ENCODE results near the gene MRGPRG. TPM values are rescaled to one million over a fixed set of nuclear protein-coding genes. Genes with fewer than 3 reads are reported as not detected.

The MRGPRG gene
- polyA plus RNA-seq, 1 donor (not counting 4 experiments of a cell fraction or from before 2014, with no cell fraction given): not detected

- Histone ChIP-seq H2AFZ (ENCODE audit: control insufficient read depth, low read length) (no peak overlapping the region), H3K27me3 (ENCODE audit: control insufficient read depth, extremely low read depth, insufficient read depth, low read length) (peaks cover 53% of the 10 kb centered on the region), H3K79me2 (ENCODE audit: control insufficient read depth, insufficient read depth, low read length) (no peaks in the 10 kb centered on the region), H3K9ac (ENCODE audit: control insufficient read depth, extremely low read depth, insufficient read depth, low read length) (no peak overlapping the region), H3K4me2 (ENCODE audit: control insufficient read depth, extremely low read depth, insufficient read depth, low read depth, low read length) (no peak overlapping the region), H3K4me1 (ENCODE audit: control insufficient read depth, extremely low read depth, insufficient read depth, low read length) (peaks cover 13% of the 10 kb centered on the region), H3K36me3 (ENCODE audit: control insufficient read depth in 2 of 2, extremely low read depth in 1 of 2, insufficient read depth in 2 of 2, low read length in 2 of 2) (no peaks in the 10 kb centered on the region), H3K9me1 (ENCODE audit: control insufficient read depth, extremely low read depth, insufficient read depth, low read length) (no peaks in the 10 kb centered on the region), H3K27ac (ENCODE audit: control insufficient read depth, insufficient read depth, low read length) (no peak overlapping the region), H3K4me3 (ENCODE audit: control insufficient read depth in 2 of 3, extremely low read depth in 1 of 3, insufficient read depth in 2 of 3, low read depth in 1 of 3, low read length in 3 of 3) (no peak overlapping the region), H4K20me1 (ENCODE audit: control insufficient read depth, extremely low read depth, insufficient read depth, low read length) (no peaks in the 10 kb centered on the region), H3K9me3 (ENCODE audit: control insufficient read depth, low read depth, low read length) (peaks cover under 1% of the 10 kb centered on the region)
- dilution Hi-C loops (cut with MboI; ENCODE audit: extremely low pct_ligation_motif_present, low sequenced_read_pairs): no loop called here
- FAIRE-seq (no peak), DNase-seq (ENCODE audit: low read depth, low spot score) (no peak)
- no peak for TF ChIP-seq EZH2 (IDR thresholded peaks at IDR 0.05; ENCODE audit: low read length)
- no peak for TF ChIP-seq CTCF (optimal IDR thresholded peaks at IDR 0.05 in 1 of 3, IDR thresholded peaks at IDR 0.05 in 1 of 3, conservative IDR thresholded peaks at IDR 0.05 in 1 of 3; ENCODE audit: extremely low read depth in 1 of 3, insufficient read depth in 2 of 3, low read length in 3 of 3)
Observed at GRCh38 chr11:3170756-3171650, 47.6 kb downstream of the MRGPRG start.

- no peak overlapping the region for H3K27ac ChIP-seq (ENCODE audit: control insufficient read depth, insufficient read depth, low read length)
- DNase-seq (ENCODE audit: low read depth, low spot score) (no peak), FAIRE-seq (no peak)
- no peaks in the 10 kb centered on the region for H3K9me1 ChIP-seq (ENCODE audit: control insufficient read depth, extremely low read depth, insufficient read depth, low read length)
- peaks cover 13% of the 10 kb centered on the region for H3K4me1 ChIP-seq (ENCODE audit: control insufficient read depth, extremely low read depth, insufficient read depth, low read length)
- no peak overlapping the region for H2AFZ ChIP-seq (ENCODE audit: control insufficient read depth, low read length)
- H3K9ac ChIP-seq (ENCODE audit: control insufficient read depth, extremely low read depth, insufficient read depth, low read length): no peak overlapping the region
- peak overlapping the region; percentile 77 for H3K4me2 ChIP-seq (ENCODE audit: control insufficient read depth, extremely low read depth, insufficient read depth, low read depth, low read length)
- H3K4me3 ChIP-seq (ENCODE audit: control insufficient read depth in 2 of 3, extremely low read depth in 1 of 3, insufficient read depth in 2 of 3, low read depth in 1 of 3, low read length in 3 of 3): no peak overlapping the region
- H3K9me3 ChIP-seq (ENCODE audit: control insufficient read depth, low read depth, low read length): no peaks in the 10 kb centered on the region
- dilution Hi-C loops (cut with MboI; ENCODE audit: extremely low pct_ligation_motif_present, low sequenced_read_pairs): no loop called here
- peaks cover 58% of the 10 kb centered on the region for H3K27me3 ChIP-seq (ENCODE audit: control insufficient read depth, extremely low read depth, insufficient read depth, low read length)
- H3K36me3 ChIP-seq (ENCODE audit: control insufficient read depth in 2 of 2, extremely low read depth in 1 of 2, insufficient read depth in 2 of 2, low read length in 2 of 2): no peaks in the 10 kb centered on the region
- H4K20me1 ChIP-seq (ENCODE audit: control insufficient read depth, extremely low read depth, insufficient read depth, low read length): no peaks in the 10 kb centered on the region
- TF ChIP-seq EZH2 (IDR thresholded peaks at IDR 0.05; ENCODE audit: low read length): no peak
- TF ChIP-seq CTCF (optimal IDR thresholded peaks at IDR 0.05 in 1 of 3, IDR thresholded peaks at IDR 0.05 in 1 of 3, conservative IDR thresholded peaks at IDR 0.05 in 1 of 3; ENCODE audit: extremely low read depth in 1 of 3, insufficient read depth in 2 of 3, low read length in 3 of 3): no peak
- H3K79me2 ChIP-seq (ENCODE audit: control insufficient read depth, insufficient read depth, low read length): no peaks in the 10 kb centered on the region
Observed at GRCh38 chr11:3170044-3170755, 48.4 kb downstream of the MRGPRG start.

Measured in keratinocyte (primary cell).